GM18502 (cell line): ENCODE measurements around the gene INCA1.

Source experiments
- ATAC-seq: cut with Tn5 transposase; IDR thresholded peaks from one replicate; pipeline ENCODE4 v1.9.1; 2021; ENCODE audit warnings: mild to moderate bottlenecking; ENCODE audit not compliant: unreplicated experiment, poor library complexity

INCA1 gene

GRCh38 chr17:5014357-5014756, 17.0 kb upstream of the INCA1 start:
- ATAC-seq, result no peak

- ATAC-seq, result no peak
These were observed 14.6 kb upstream of the INCA1 start for GRCh38 chr17:5011928-5012327.

GRCh38 chr17:5003214-5003867, 6.0 kb upstream of the INCA1 start:
- ATAC-seq, result no peak

GRCh38 chr17:5002121-5002788, 4.9 kb upstream of the INCA1 start:
- ATAC-seq, result no peak

GRCh38 chr17:5000237-5000639, 2.9 kb upstream of the INCA1 start:
- ATAC-seq, result no peak

- no peak for ATAC-seq
These were observed 2.2 kb upstream of the INCA1 start for GRCh38 chr17:4999430-5000093.

- ATAC-seq, result no peak
These were observed 1.6 kb upstream of the INCA1 start for GRCh38 chr17:4998732-4999429.

GRCh38 chr17:4998027-4998731, 857 bp upstream of the INCA1 start:
- peak; percentile 5 for ATAC-seq

GRCh38 chr17:4994081-4994595, 3.2 kb downstream of the INCA1 start:
- no peak for ATAC-seq

- ATAC-seq, result no peak
These were observed 9.4 kb downstream of the INCA1 start for GRCh38 chr17:4987767-4988567.

- peak; percentile 75 for ATAC-seq
These were observed 10.2 kb downstream of the INCA1 start, which contains the start of gene CAMTA2 for GRCh38 chr17:4986951-4987766. Gene CAMTA2 (minus strand): TSS chr17:4987675. CDS start chr17:4986222, 1,453 bp downstream.

GRCh38 chr17:4986403-4986802, 10.9 kb downstream of the INCA1 start:
- ATAC-seq, result no peak

- ATAC-seq, result no peak
These were observed 15.0 kb downstream of the INCA1 start for GRCh38 chr17:4982305-4982704.

- ATAC-seq, result no peak
These were observed 16.6 kb downstream of the INCA1 start for GRCh38 chr17:4980644-4981216.

GRCh38 chr17:4978726-4979125, 18.6 kb downstream of the INCA1 start:
- ATAC-seq, result no peak

GRCh38 chr17:4974115-4974670, 23.1 kb downstream of the INCA1 start:
- no peak for ATAC-seq

- ATAC-seq, result no peak
These were observed 23.8 kb downstream of the INCA1 start for GRCh38 chr17:4973256-4974114.
